ENCODE data around the gene PLCB1.

Gene PLCB1

DNA sequence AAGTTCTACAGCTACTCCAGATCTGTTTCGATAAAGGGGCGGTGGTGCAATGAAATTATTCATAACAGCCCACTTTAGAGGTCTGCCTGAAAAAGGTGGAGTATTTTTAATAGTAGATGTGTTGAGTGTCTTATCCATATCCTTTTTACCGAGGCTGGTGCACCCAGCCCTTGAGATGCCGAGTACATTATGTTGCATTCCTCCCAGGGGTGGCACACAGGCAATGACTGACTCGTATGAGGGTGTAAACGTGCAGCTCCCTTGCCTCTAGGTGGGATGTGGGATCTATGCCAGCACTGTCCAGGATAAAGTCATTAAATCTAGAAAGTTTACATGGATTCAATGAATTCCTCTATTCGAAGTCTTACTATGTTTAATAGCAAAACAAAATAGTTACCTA is 355.6 kb downstream of the PLCB1 start:
- TF ChIP-seq POLR2A (IDR thresholded peaks at IDR 0.05; ENCODE audit: low read depth, low read length) (no peak), TAF1 (IDR thresholded peaks at IDR 0.05; ENCODE audit: borderline replicate concordance, low read depth, low read length) (no peak), POLR2AphosphoS5 (IDR thresholded peaks at IDR 0.05; ENCODE audit: low read depth, low read length) (no peak)
- FAIRE-seq: no peak
- no peak for DNase-seq (ENCODE audit: insufficient read length)

DNA sequence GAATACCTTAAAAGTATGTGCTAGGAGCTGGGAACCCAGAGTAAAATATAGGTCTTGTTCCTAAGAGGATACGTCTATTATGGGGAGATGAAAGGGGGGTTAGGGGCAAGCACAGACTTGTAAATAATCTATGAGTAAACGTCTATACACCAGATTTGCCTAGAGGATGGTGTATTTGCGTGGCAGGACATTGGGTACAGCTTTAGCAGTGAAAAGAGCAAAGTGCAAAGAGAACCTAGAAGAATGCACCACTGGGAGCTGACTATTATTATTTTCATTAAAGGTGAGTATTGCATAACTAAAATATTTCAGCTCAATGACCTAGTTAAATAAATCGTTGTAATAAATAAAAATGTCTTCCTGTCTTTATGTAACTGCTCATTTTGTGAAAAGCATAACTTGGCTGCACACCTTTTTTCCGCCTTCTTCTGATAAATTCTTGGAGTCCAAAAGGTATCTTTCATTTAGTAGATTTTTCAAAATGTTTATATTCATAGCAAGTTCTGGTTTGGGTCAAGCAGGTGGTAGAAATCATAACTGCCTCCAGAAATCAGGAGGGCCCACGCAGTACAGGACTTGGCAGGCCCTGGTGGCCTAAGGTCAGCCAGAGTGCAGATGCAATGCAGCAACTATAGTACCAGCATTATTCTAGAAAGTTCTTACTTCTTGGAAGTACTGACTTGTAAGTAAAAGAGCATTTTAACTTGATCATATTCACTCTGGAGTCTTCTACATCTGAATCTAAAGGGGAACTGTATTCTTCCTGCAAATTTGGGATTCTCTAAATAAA is 357.2 kb downstream of the PLCB1 start:
- FAIRE-seq: no peak
- TF ChIP-seq TAF1 (IDR thresholded peaks at IDR 0.05; ENCODE audit: borderline replicate concordance, low read depth, low read length) (no peak), POLR2AphosphoS5 (IDR thresholded peaks at IDR 0.05; ENCODE audit: low read depth, low read length) (no peak), POLR2A (IDR thresholded peaks at IDR 0.05; ENCODE audit: low read depth, low read length) (no peak)
- DNase-seq (ENCODE audit: insufficient read length): no peak

DNA sequence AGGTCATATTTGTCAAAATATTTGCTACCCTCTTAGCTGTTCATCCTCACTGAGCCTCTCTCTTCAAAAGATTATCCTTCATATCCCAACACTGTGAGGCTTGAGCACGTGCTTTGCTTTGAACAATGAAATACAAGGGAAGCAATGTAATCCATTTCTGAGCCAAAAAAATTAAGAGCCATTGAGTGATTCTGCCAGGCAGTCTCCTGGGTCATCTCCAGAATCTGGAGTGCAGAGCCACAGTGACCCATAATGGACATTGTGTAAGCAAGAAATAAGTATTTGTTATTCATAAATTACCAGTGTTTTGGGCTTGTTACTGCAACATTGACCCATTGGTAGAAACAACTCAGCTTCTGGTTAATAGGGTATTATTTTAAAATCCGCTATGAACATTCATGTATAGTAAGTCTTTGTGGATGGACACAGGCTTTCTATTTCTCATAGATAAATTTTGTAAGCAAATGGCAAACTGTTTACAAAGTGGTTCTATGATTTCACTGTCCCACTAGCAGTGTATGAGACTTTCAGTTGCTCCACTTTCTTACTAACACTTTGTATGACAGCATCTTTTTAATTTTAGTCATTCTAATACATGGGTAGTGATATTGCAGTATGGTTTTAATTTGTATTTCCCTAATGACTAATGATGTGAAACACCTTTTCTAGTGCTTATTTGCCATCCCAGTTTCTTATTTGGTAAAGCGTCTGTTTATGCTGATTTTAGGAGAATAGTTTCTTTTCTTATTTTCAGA is 358.2 kb downstream of the PLCB1 start:
- no peak for DNase-seq (ENCODE audit: insufficient read length)
- TF ChIP-seq TAF1 (IDR thresholded peaks at IDR 0.05; ENCODE audit: borderline replicate concordance, low read depth, low read length) (no peak), POLR2AphosphoS5 (IDR thresholded peaks at IDR 0.05; ENCODE audit: low read depth, low read length) (no peak), POLR2A (IDR thresholded peaks at IDR 0.05; ENCODE audit: low read depth, low read length) (no peak)
- no peak for FAIRE-seq

DNA sequence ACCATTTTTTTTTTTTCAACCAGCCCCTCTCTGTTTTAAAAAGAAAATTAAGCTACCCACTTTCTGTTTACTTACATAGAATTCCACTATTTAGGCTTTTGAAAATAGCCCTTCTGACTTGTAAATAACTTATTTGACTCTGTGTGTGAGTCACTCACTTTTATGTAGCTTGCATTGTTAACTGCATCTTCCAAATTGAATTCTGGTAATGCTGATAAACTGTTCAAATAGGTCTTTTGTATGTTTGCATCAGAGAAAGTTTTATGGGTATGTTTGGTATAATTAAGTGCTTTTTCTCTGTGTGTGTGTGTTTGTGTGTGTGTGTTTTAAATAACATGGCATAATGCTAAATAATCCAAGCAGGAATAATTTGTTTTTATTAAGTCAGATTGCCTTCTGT is 360.1 kb downstream of the PLCB1 start:
- no peak for FAIRE-seq
- no peak for TF ChIP-seq TAF1 (IDR thresholded peaks at IDR 0.05; ENCODE audit: borderline replicate concordance, low read depth, low read length)
- TF ChIP-seq POLR2AphosphoS5 (IDR thresholded peaks at IDR 0.05; ENCODE audit: low read depth, low read length): no peak
- TF ChIP-seq POLR2A (IDR thresholded peaks at IDR 0.05; ENCODE audit: low read depth, low read length): no peak
- DNase-seq (ENCODE audit: insufficient read length): no peak

DNA sequence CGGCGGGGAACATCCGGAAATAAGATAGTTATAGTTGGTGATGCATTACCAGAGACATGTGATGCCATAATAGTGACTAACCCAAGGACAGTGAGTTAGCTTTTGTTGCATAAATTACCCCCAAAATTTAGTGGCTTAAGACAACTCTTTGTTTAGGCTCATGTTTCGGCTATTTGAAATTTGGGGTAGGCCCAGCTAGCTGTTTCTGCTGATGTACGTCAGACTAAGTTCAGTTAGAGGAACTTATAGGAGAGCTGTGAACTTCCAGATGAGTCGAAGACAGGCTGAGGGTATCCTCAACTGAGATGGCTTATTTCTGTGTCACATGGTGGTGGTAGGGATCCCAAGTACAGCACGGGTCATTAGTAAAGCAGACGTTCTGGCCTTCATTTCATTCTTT is 366.5 kb downstream of the PLCB1 start:
- TF ChIP-seq POLR2A (IDR thresholded peaks at IDR 0.05; ENCODE audit: low read depth, low read length) (no peak), POLR2AphosphoS5 (IDR thresholded peaks at IDR 0.05; ENCODE audit: low read depth, low read length) (no peak), TAF1 (IDR thresholded peaks at IDR 0.05; ENCODE audit: borderline replicate concordance, low read depth, low read length) (no peak)
- DNase-seq (ENCODE audit: insufficient read length) (no peak), FAIRE-seq (no peak)

DNA sequence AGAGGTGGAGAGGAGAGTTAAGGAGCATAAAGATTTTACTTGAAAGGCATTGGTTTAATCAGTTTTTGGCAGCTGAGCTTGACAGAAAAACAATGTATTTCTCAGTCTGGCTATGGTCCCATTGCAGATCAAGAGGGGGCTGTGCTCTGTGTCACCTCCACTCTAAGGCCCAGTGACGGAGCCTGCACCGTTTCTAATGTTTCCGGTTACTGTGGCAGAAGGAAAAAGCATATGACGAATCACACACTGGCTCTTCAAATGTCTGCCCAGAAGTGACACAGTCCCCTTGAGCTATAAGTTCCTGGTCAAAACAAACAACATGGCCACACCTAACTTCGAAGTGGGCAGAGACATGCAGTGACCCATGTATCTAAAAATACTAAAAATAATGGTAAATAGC is 372.0 kb downstream of the PLCB1 start:
- FAIRE-seq: no peak
- no peak for TF ChIP-seq POLR2A (IDR thresholded peaks at IDR 0.05; ENCODE audit: low read depth, low read length)
- no peak for TF ChIP-seq TAF1 (IDR thresholded peaks at IDR 0.05; ENCODE audit: borderline replicate concordance, low read depth, low read length)
- no peak for TF ChIP-seq POLR2AphosphoS5 (IDR thresholded peaks at IDR 0.05; ENCODE audit: low read depth, low read length)

DNA sequence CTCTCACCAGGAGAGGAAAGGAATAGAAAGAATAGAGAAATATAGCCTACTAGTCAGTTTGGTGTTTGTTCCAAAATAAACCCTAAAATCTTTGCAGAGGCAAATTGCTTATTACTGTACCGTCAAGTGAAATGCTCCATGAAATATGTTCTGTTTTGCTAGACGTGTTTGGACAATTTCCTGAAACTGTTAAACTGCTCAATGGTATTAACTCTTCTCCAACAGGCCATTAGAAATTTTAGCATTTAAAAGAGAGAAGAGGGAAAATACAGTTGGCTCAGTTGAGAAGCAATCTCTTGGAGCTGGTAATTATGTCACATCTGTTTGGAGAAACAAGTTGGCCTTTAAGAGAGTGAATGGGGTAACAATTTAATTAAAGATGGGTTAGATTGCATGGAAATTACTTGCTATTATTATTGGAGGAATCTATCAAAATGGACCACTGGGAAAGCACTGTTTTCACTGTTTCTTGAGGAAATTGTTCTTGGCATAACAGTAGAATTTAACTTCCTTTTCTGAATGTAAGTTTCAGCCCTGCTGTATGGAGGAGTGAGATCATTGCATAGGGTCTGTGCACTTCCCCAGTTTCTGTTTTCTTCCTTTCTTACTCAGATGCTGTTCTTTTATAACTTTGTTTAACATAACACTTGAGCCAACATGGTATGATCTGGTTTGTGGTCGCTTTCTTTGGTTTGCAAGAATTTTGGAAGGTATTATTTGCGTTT is 373.6 kb downstream of the PLCB1 start:
- FAIRE-seq (no peak), DNase-seq (ENCODE audit: insufficient read length) (no peak)
- no peak for TF ChIP-seq POLR2A (IDR thresholded peaks at IDR 0.05; ENCODE audit: low read depth, low read length)
- TF ChIP-seq POLR2AphosphoS5 (IDR thresholded peaks at IDR 0.05; ENCODE audit: low read depth, low read length): no peak
- no peak for TF ChIP-seq TAF1 (IDR thresholded peaks at IDR 0.05; ENCODE audit: borderline replicate concordance, low read depth, low read length)

More for the DNA sequence above, 372.0 kb downstream of the PLCB1 start:
- DNase-seq (ENCODE audit: insufficient read length): no peak

DNA sequence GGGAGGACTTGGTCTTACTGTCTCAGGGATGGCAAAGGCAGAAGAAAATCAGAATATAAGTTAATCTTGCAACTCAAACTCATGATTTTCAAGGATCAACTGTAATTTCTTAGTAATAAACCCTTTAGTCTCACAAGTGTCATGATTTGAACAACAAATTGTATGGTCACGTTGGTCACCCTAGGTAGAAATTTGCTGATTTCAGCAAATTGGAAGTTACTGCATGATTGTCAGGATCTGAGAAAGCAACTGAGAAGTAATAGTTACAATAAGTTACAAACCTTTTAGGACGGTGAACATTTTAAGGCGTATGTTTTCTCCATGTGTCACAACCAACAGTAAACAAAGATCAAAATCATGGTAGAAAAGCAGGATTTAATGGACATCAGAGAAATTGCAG is 375.2 kb downstream of the PLCB1 start:
- no peak for DNase-seq (ENCODE audit: insufficient read length)
- FAIRE-seq: no peak
- TF ChIP-seq POLR2A (IDR thresholded peaks at IDR 0.05; ENCODE audit: low read depth, low read length): no peak
- no peak for TF ChIP-seq TAF1 (IDR thresholded peaks at IDR 0.05; ENCODE audit: borderline replicate concordance, low read depth, low read length)
- no peak for TF ChIP-seq POLR2AphosphoS5 (IDR thresholded peaks at IDR 0.05; ENCODE audit: low read depth, low read length)

DNA sequence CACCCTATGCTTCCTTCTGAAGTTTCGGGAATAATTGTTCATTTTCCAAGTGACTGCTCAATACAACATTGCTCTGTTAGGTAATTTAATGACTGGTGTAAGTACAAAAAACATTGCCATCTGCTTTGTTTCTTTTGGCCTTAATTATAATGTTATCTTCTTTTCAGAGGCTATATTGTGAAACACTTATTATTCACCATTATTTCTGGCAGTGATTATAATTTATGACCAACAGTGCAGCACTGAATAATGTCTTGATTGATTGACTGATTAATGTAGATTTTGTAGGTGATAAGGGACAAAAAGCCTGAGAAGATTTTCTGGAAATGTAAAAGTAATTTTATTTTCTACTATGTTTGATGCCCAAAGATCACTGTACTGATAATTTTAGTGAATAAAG is 377.7 kb downstream of the PLCB1 start:
- TF ChIP-seq TAF1 (IDR thresholded peaks at IDR 0.05; ENCODE audit: borderline replicate concordance, low read depth, low read length): no peak
- no peak for TF ChIP-seq POLR2AphosphoS5 (IDR thresholded peaks at IDR 0.05; ENCODE audit: low read depth, low read length)
- TF ChIP-seq POLR2A (IDR thresholded peaks at IDR 0.05; ENCODE audit: low read depth, low read length): no peak
- no peak for FAIRE-seq
- DNase-seq (ENCODE audit: insufficient read length): no peak

DNA sequence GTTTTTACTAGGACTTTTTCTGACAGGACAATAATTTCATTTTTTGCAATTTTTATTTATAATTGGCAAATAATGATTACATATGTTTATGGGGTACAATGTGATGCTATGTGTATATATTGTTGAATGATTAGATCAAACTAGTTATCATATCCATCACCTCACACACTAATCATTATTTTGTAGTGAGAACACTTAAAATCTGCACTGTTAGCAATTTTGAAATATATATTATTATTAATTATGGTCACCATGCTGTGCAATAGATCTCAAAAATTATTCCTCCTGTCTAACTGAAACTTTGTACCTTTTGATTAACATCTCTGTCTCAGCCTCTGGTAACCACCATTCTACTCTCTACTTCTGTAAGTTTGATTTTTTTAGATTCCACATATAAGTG is 378.7 kb downstream of the PLCB1 start:
- FAIRE-seq (no peak), DNase-seq (ENCODE audit: insufficient read length) (no peak)
- TF ChIP-seq POLR2A (IDR thresholded peaks at IDR 0.05; ENCODE audit: low read depth, low read length) (no peak), TAF1 (IDR thresholded peaks at IDR 0.05; ENCODE audit: borderline replicate concordance, low read depth, low read length) (no peak), POLR2AphosphoS5 (IDR thresholded peaks at IDR 0.05; ENCODE audit: low read depth, low read length) (no peak)

DNA sequence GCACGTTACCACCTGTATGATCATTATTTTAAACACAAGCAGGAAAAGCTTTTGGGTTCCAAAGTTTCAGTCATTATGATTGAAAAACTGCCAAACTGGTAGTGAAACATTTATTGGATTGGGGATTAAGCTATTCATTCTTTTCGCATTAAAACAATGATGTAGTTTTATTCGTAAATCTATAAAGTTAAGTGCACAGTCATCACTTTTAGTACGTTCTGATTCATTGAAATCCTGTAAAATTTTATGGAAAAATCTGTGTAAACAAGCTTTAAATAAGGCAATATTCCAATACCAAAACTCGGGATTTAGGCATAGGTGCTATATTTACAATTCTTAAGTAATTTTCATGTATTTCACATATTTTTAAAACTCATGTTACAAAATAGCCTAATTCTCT is 379.9 kb downstream of the PLCB1 start:
- TF ChIP-seq TAF1 (IDR thresholded peaks at IDR 0.05; ENCODE audit: borderline replicate concordance, low read depth, low read length): no peak
- no peak for TF ChIP-seq POLR2AphosphoS5 (IDR thresholded peaks at IDR 0.05; ENCODE audit: low read depth, low read length)
- no peak for TF ChIP-seq POLR2A (IDR thresholded peaks at IDR 0.05; ENCODE audit: low read depth, low read length)
- DNase-seq (ENCODE audit: insufficient read length): no peak
- FAIRE-seq: no peak
